Omental fat pad (tissue), 4 donors: ENCODE data around the gene TRIM36. TPM values are rescaled to one million over a fixed set of nuclear protein-coding genes. Genes with fewer than 3 reads are reported as not detected.

Experiments
- ATAC-seq: fragments of 150-250 bp; one replicate; pipeline ENCODE4 v1.9.1; 2016; ENCODE audit warnings: mild to moderate bottlenecking, moderate library complexity; ENCODE audit not compliant: low FRiP score
- DNase-seq: peaks from one replicate; pipeline ENCODE4 v3.0.0-alpha.2; 2019; ENCODE audit warnings: low spot score
- CTCF ChIP-seq, 3 donors: fragments of 450-650 bp; IDR thresholded peaks; one replicate each; pipeline ENCODE4 v1.5.1; 2016 to 2017; ENCODE audit warnings: antibody characterized with exemption in 3 of 3, mild to moderate bottlenecking in 3 of 3, moderate library complexity in 2 of 3
- total RNA-seq, 4 donors: library from RNA; depleted of rRNA; stranded (reverse); fragments of >200 nt; gene quantifications; one replicate each; pipeline ENCODE4 v1.1.0, GENCODE V29; 2016

The TRIM36 gene
- total RNA-seq, 4 donors from 2014 or later = 0.46 to 1.9 (median 0.71) TPM

- no peak for ATAC-seq
- no peak for TF ChIP-seq CTCF (IDR thresholded peaks at IDR 0.05)
- DNase-seq = no peak
Measured at GRCh38 chr5:115168829-115169486, 750 bp downstream of the TRIM36 start.

- no peak for ATAC-seq
- TF ChIP-seq CTCF (IDR thresholded peaks at IDR 0.05) = no peak
- DNase-seq = no peak
Measured at GRCh38 chr5:115166744-115167393, 2.8 kb downstream of the TRIM36 start.

GRCh38 chr5:115165790-115166189, 3.9 kb downstream of the TRIM36 start:
- DNase-seq = no peak
- no peak for TF ChIP-seq CTCF (IDR thresholded peaks at IDR 0.05)
- ATAC-seq = no peak

GRCh38 chr5:115160975-115161475, 8.7 kb downstream of the TRIM36 start:
- ATAC-seq = no peak
- TF ChIP-seq CTCF (IDR thresholded peaks at IDR 0.05) = no peak
- no peak for DNase-seq

GRCh38 chr5:115151208-115151805, 18.4 kb downstream of the TRIM36 start:
- DNase-seq (no peak), ATAC-seq (no peak)
- no peak for TF ChIP-seq CTCF (IDR thresholded peaks at IDR 0.05)

- DNase-seq (no peak), ATAC-seq (no peak)
- no peak for TF ChIP-seq CTCF (IDR thresholded peaks at IDR 0.05)
Measured at GRCh38 chr5:115150512-115150911, 19.2 kb downstream of the TRIM36 start.
